HEK293 (cell line): Measurements from ENCODE around the gene TMOD4.

Experiments used
- BCL11A ChIP-seq: fragments of 450-650 bp; formaldehyde crosslinking; IDR thresholded peaks from 2 replicates; pipeline ENCODE4 v1.5.1; 2016; ENCODE audit warnings: low read depth, missing biosample characterization, missing genetic modification characterization
- FEZF1 ChIP-seq: fragments of 450-650 bp; formaldehyde crosslinking; IDR thresholded peaks from 2 replicates; pipeline ENCODE4 v1.5.1; 2016; ENCODE audit warnings: missing biosample characterization, missing genetic modification characterization
- KLF16 ChIP-seq: fragments of 450-650 bp; formaldehyde crosslinking; IDR thresholded peaks from 2 replicates; pipeline ENCODE4 v1.5.1; 2017; ENCODE audit warnings: missing biosample characterization, missing genetic modification characterization
- PRDM1 ChIP-seq: fragments of 450-650 bp; formaldehyde crosslinking; IDR thresholded peaks from 2 replicates; pipeline ENCODE4; 2016; ENCODE audit warnings: missing biosample characterization, missing genetic modification characterization
- SALL2 ChIP-seq: fragments of 450-650 bp; formaldehyde crosslinking; IDR thresholded peaks from 2 replicates; pipeline ENCODE4 v1.5.0; 2017; ENCODE audit warnings: missing biosample characterization, mild to moderate bottlenecking, missing genetic modification characterization, borderline replicate concordance
- WT1 ChIP-seq: fragments of 450-650 bp; formaldehyde crosslinking; IDR thresholded peaks from 2 replicates; pipeline ENCODE4 v1.5.1; 2016; ENCODE audit warnings: missing biosample characterization, missing genetic modification characterization
- ZBTB1 ChIP-seq: fragments of 450-650 bp; formaldehyde crosslinking; IDR thresholded peaks from 2 replicates; pipeline ENCODE4 v1.5.1; 2016; ENCODE audit warnings: missing biosample characterization, missing genetic modification characterization
- ZFHX2 ChIP-seq: fragments of 450-650 bp; formaldehyde crosslinking; conservative IDR thresholded peaks from 2 replicates; pipeline ENCODE4 v1.5.1; 2016; ENCODE audit warnings: missing biosample characterization, missing genetic modification characterization
- ZFP41 ChIP-seq: fragments of 450-650 bp; formaldehyde crosslinking; IDR thresholded peaks from 2 replicates; pipeline ENCODE4 v1.5.1; 2016; ENCODE audit warnings: missing biosample characterization, missing genetic modification characterization, borderline replicate concordance
- ZIC2 ChIP-seq: fragments of 450-650 bp; formaldehyde crosslinking; IDR thresholded peaks from 2 replicates; pipeline ENCODE4 v1.5.1; 2016; ENCODE audit warnings: missing biosample characterization, missing genetic modification characterization
- ZNF132 ChIP-seq: fragments of 450-650 bp; formaldehyde crosslinking; IDR thresholded peaks from 2 replicates; pipeline ENCODE4 v1.5.1; 2017; ENCODE audit warnings: missing biosample characterization, missing genetic modification characterization, borderline replicate concordance
- ZNF157 ChIP-seq: fragments of 450-650 bp; formaldehyde crosslinking; IDR thresholded peaks from 2 replicates; pipeline ENCODE4 v1.5.1; 2016; ENCODE audit warnings: missing biosample characterization, missing genetic modification characterization
- ZNF16 ChIP-seq: fragments of 450-650 bp; formaldehyde crosslinking; IDR thresholded peaks from 2 replicates; pipeline ENCODE4 v1.5.1; 2016; ENCODE audit warnings: low read depth, missing biosample characterization, missing genetic modification characterization
- ZNF169 ChIP-seq: fragments of 450-650 bp; formaldehyde crosslinking; IDR thresholded peaks from 2 replicates; pipeline ENCODE4 v1.5.1; 2016; ENCODE audit warnings: missing biosample characterization, missing genetic modification characterization
- ZNF19 ChIP-seq: fragments of 450-650 bp; formaldehyde crosslinking; IDR thresholded peaks from 2 replicates; pipeline ENCODE4; 2016; ENCODE audit warnings: missing biosample characterization, missing genetic modification characterization, low read depth
- ZNF221 ChIP-seq: fragments of 450-650 bp; formaldehyde crosslinking; IDR thresholded peaks from 2 replicates; pipeline ENCODE4 v1.5.1; 2017; ENCODE audit warnings: missing biosample characterization, missing genetic modification characterization, borderline replicate concordance
- ZNF274 ChIP-seq, 2 experiments: fragments of 200-500 bp in 1 of 2; fragments of 450-650 bp in 1 of 2; sonication (Bioruptor generic) in 1 of 2; formaldehyde crosslinking in 1 of 2; IDR thresholded peaks; 2 replicates each; pipeline versions ENCODE4 v1.5.1 to v1.6.1; 2014 to 2016; ENCODE audit warnings: borderline replicate concordance in 1 of 2, inconsistent platforms in 1 of 2, low read length in 1 of 2, missing biosample characterization in 1 of 2, missing genetic modification characterization in 1 of 2
- ZNF292 ChIP-seq: fragments of 450-650 bp; formaldehyde crosslinking; IDR thresholded peaks from 2 replicates; pipeline ENCODE4 v1.5.1; 2016; ENCODE audit warnings: low read depth, missing biosample characterization, missing genetic modification characterization, borderline replicate concordance
- ZNF48 ChIP-seq: fragments of 450-650 bp; formaldehyde crosslinking; IDR thresholded peaks from 2 replicates; pipeline ENCODE4 v1.5.1; 2016; ENCODE audit warnings: missing biosample characterization, missing genetic modification characterization
- ZNF488 ChIP-seq: fragments of 450-650 bp; formaldehyde crosslinking; IDR thresholded peaks from 2 replicates; pipeline ENCODE4 v1.5.1; 2016; ENCODE audit warnings: missing biosample characterization, missing genetic modification characterization
- ZNF544 ChIP-seq: fragments of 450-650 bp; formaldehyde crosslinking; IDR thresholded peaks from 2 replicates; pipeline ENCODE4 v1.5.0; 2017; ENCODE audit warnings: missing biosample characterization, missing genetic modification characterization
- ZNF561 ChIP-seq: fragments of 450-650 bp; IDR thresholded peaks from 2 replicates; pipeline ENCODE4 v1.5.1; 2018; ENCODE audit warnings: missing biosample characterization, missing genetic modification characterization, borderline replicate concordance
- ZNF610 ChIP-seq: fragments of 450-650 bp; formaldehyde crosslinking; IDR thresholded peaks from 2 replicates; pipeline ENCODE4 v1.5.1; 2016; ENCODE audit warnings: missing biosample characterization, missing genetic modification characterization, borderline replicate concordance
- ZNF626 ChIP-seq: fragments of 450-650 bp; sonication (Bioruptor Pico); formaldehyde crosslinking; IDR thresholded peaks from 2 replicates; pipeline ENCODE4 v1.5.1; 2018; ENCODE audit warnings: missing biosample characterization, missing genetic modification characterization, inconsistent platforms
- ZNF660 ChIP-seq: fragments of 450-650 bp; IDR thresholded peaks from 2 replicates; pipeline ENCODE4 v1.5.1; 2018; ENCODE audit warnings: missing biosample characterization, mild to moderate bottlenecking, missing genetic modification characterization
- ZNF707 ChIP-seq: fragments of 450-650 bp; formaldehyde crosslinking; IDR thresholded peaks from 2 replicates; pipeline ENCODE4 v1.5.1; 2016; ENCODE audit warnings: missing biosample characterization, missing genetic modification characterization
- ZSCAN5A ChIP-seq: fragments of 450-650 bp; formaldehyde crosslinking; IDR thresholded peaks from 2 replicates; pipeline ENCODE4 v1.5.1; 2016; ENCODE audit warnings: missing biosample characterization, missing genetic modification characterization
- ZXDB ChIP-seq: fragments of 450-650 bp; formaldehyde crosslinking; IDR thresholded peaks from 2 replicates; pipeline ENCODE4 v1.5.1; 2016; ENCODE audit warnings: missing biosample characterization, missing genetic modification characterization
- TF ChIP-seq, protein P1 (sequence below): fragments of 450-650 bp; formaldehyde crosslinking; IDR thresholded peaks from 2 replicates; pipeline ENCODE4 v1.5.1; 2016; ENCODE audit warnings: missing biosample characterization, missing genetic modification characterization
- TF ChIP-seq, protein P2 (sequence below): IDR thresholded peaks from 2 replicates; pipeline ENCODE4 v1.6.1; 2011; ENCODE audit warnings: mild to moderate bottlenecking, low read depth, low read length, borderline replicate concordance
- TF ChIP-seq, protein P3 (sequence below): fragments of 450-650 bp; formaldehyde crosslinking; IDR thresholded peaks from 2 replicates; pipeline ENCODE4 v1.5.1; 2016; ENCODE audit warnings: missing biosample characterization, missing genetic modification characterization

TMOD4 gene

GRCh38 chr1:151189637-151190445 is 14.1 kb upstream of the TMOD4 start, which contains the start of gene VPS72 (continued):
- peak; percentile 96 for TF ChIP-seq KLF16
- TF ChIP-seq ZXDB (tag by site-specific recombination), result peak; percentile 99
- no peak for TF ChIP-seq ZNF610 (tag by site-specific recombination)
- no peak for TF ChIP-seq ZNF626 (tag by site-specific recombination)
- TF ChIP-seq WT1 (tag by site-specific recombination), result peak; percentile 49
- TF ChIP-seq ZNF221, result no peak
- TF ChIP-seq, protein P1, sequence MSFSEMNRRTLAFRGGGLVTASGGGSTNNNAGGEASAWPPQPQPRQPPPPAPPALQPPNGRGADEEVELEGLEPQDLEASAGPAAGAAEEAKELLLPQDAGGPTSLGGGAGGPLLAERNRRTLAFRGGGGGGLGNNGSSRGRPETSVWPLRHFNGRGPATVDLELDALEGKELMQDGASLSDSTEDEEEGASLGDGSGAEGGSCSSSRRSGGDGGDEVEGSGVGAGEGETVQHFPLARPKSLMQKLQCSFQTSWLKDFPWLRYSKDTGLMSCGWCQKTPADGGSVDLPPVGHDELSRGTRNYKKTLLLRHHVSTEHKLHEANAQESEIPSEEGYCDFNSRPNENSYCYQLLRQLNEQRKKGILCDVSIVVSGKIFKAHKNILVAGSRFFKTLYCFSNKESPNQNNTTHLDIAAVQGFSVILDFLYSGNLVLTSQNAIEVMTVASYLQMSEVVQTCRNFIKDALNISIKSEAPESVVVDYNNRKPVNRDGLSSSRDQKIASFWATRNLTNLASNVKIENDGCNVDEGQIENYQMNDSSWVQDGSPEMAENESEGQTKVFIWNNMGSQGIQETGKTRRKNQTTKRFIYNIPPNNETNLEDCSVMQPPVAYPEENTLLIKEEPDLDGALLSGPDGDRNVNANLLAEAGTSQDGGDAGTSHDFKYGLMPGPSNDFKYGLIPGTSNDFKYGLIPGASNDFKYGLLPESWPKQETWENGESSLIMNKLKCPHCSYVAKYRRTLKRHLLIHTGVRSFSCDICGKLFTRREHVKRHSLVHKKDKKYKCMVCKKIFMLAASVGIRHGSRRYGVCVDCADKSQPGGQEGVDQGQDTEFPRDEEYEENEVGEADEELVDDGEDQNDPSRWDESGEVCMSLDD (tag by site-specific recombination), result peak; percentile 73
- TF ChIP-seq ZNF157, result no peak
- TF ChIP-seq ZNF561 (tag by site-specific recombination), result peak; percentile 92
- TF ChIP-seq, protein P2, sequence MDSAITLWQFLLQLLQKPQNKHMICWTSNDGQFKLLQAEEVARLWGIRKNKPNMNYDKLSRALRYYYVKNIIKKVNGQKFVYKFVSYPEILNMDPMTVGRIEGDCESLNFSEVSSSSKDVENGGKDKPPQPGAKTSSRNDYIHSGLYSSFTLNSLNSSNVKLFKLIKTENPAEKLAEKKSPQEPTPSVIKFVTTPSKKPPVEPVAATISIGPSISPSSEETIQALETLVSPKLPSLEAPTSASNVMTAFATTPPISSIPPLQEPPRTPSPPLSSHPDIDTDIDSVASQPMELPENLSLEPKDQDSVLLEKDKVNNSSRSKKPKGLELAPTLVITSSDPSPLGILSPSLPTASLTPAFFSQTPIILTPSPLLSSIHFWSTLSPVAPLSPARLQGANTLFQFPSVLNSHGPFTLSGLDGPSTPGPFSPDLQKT, result peak; percentile 95
- TF ChIP-seq ZNF169 (tag by site-specific recombination), result no peak
- 0 out of 2 replicates have a peak, but pooled peaks have one; percentile 25 for TF ChIP-seq ZSCAN5A (tag by site-specific recombination)
- TF ChIP-seq ZFHX2 (tag by site-specific recombination), result 0 out of 2 replicates have a peak, but pooled peaks have one; percentile 28
- TF ChIP-seq ZNF544, result no peak
- TF ChIP-seq ZNF707, result no peak
- TF ChIP-seq SALL2, result no peak
- TF ChIP-seq ZNF132 (tag by site-specific recombination), result no peak
- TF ChIP-seq ZNF16, result no peak
- no peak for TF ChIP-seq ZFP41 (tag by site-specific recombination)
- no peak for TF ChIP-seq ZNF48 (tag by site-specific recombination)
- no peak for TF ChIP-seq BCL11A (tag by site-specific recombination)
- TF ChIP-seq ZBTB1 (tag by site-specific recombination), result no peak
- TF ChIP-seq ZNF292, result no peak
- peak; percentile 78 for TF ChIP-seq ZIC2 (tag by site-specific recombination)
- TF ChIP-seq FEZF1 (tag by site-specific recombination), result no peak
- no peak for TF ChIP-seq ZNF488
- TF ChIP-seq, protein P3, sequence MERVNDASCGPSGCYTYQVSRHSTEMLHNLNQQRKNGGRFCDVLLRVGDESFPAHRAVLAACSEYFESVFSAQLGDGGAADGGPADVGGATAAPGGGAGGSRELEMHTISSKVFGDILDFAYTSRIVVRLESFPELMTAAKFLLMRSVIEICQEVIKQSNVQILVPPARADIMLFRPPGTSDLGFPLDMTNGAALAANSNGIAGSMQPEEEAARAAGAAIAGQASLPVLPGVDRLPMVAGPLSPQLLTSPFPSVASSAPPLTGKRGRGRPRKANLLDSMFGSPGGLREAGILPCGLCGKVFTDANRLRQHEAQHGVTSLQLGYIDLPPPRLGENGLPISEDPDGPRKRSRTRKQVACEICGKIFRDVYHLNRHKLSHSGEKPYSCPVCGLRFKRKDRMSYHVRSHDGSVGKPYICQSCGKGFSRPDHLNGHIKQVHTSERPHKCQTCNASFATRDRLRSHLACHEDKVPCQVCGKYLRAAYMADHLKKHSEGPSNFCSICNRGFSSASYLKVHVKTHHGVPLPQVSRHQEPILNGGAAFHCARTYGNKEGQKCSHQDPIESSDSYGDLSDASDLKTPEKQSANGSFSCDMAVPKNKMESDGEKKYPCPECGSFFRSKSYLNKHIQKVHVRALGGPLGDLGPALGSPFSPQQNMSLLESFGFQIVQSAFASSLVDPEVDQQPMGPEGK, result peak; percentile 89
- TF ChIP-seq ZNF19 (tag by site-specific recombination), result no peak
- no peak for TF ChIP-seq PRDM1 (tag by site-specific recombination)
- TF ChIP-seq ZNF274 (IDR thresholded peaks at IDR 0.05; ENCODE audit: low read length), result no peak
- TF ChIP-seq ZNF274 (tag by site-specific recombination; IDR thresholded peaks at IDR 0.05; ENCODE audit: borderline replicate concordance), result no peak
- peak; percentile 92 for TF ChIP-seq ZNF660
